ENCODE results near the gene BANK1. TPM values are rescaled to one million over a fixed set of nuclear protein-coding genes. Genes with fewer than 3 reads are reported as not detected.

BANK1 gene
- total RNA-seq, 1 donor from 2014 or later: not detected

DNA sequence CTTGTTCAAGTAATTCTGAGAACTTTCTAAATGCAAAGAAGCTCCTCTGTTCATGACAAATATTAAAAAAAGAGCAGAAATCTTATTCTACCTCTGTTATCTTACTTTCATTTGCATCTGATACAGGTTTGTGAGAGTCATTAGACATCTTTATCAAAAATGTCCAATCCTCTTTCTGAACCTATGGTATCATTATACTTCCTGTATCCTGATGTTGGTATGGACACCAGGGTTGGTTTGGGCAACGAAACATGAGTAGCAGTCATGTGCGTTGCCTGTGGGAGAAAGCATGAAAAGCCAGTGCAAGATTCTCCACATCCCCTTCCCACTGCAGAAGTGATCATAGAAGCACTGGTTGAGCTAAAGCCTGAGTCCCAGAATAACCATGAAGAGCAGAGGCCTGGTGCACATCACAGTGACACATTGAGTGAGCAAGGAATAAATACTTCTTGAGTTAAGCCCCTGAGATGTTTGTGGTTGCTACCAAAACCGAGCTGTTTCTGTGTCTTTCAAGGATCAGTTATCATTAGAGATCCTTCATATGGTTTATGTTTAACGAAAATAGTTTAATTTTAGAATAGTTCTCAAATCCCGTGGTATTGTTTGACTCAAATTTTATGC lies 197.2 kb downstream of the BANK1 start:
- intact Hi-C loops (cut with micrococcal nuclease): no loop called here
- Mint-ChIP-seq H3K27ac (no peak overlapping the region), H3K27me3 (ENCODE audit: insufficient read depth) (peaks cover 4% of the 10 kb centered on the region), H3K36me3 (ENCODE audit: low read depth) (no peaks in the 10 kb centered on the region), H3K4me3 (no peak overlapping the region), H3K4me1 (ENCODE audit: low read depth) (no peaks in the 10 kb centered on the region), H3K9me3 (no peaks in the 10 kb centered on the region)
- DNase-seq (ENCODE audit: low spot score): no peak

DNA sequence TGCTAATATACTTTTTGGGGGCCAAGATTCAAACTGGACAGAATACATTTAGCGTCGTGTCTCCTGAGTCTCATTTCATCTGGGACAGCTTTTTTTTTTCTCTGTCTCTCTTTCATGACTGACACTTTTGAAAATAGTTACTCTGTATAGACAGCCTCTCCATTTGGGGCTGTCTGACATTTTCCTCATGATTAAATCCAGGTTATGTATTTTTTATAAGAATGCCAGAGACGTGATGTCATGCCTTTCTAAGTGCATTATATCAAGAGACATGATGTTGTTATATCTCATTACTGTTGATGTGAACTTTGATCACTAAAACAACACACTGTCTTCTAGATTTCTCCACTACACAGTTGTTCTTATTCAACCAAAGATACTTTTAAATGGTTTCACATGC lies 199.0 kb downstream of the BANK1 start:
- Mint-ChIP-seq H3K9me3 (no peaks in the 10 kb centered on the region), H3K4me3 (no peak overlapping the region), H3K36me3 (ENCODE audit: low read depth) (no peaks in the 10 kb centered on the region), H3K27me3 (ENCODE audit: insufficient read depth) (peaks cover 4% of the 10 kb centered on the region), H3K27ac (no peak overlapping the region), H3K4me1 (ENCODE audit: low read depth) (no peaks in the 10 kb centered on the region)
- DNase-seq (ENCODE audit: low spot score): no peak
- intact Hi-C loops (cut with micrococcal nuclease): no loop called here

DNA sequence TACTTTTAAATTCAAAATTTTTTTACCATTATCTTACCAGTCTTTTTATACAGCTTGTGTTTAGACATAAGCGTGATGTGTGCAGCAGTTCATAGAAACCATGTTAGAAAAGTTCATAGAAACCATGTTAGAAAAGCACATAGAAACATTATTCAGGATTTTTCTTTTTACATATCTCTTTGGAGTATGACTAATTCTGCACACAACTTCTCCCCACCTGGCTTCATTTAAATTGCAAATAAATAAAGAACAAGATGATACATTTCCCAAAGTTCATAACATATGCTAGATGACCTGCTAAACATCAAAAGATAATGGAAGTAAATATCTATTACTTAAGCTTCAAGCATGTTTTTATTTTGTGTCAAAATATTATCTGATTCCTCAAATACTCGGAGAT lies 201.9 kb downstream of the BANK1 start:
- H3K36me3 Mint-ChIP-seq (ENCODE audit: low read depth): no peaks in the 10 kb centered on the region
- H3K27me3 Mint-ChIP-seq (ENCODE audit: insufficient read depth): peaks cover 4% of the 10 kb centered on the region
- DNase-seq (ENCODE audit: low spot score): no peak
- no peaks in the 10 kb centered on the region for H3K9me3 Mint-ChIP-seq
- H3K4me3 Mint-ChIP-seq: no peak overlapping the region
- intact Hi-C loops (cut with micrococcal nuclease): no loop called here
- no peak overlapping the region for H3K27ac Mint-ChIP-seq
- no peaks in the 10 kb centered on the region for H3K4me1 Mint-ChIP-seq (ENCODE audit: low read depth)

DNA sequence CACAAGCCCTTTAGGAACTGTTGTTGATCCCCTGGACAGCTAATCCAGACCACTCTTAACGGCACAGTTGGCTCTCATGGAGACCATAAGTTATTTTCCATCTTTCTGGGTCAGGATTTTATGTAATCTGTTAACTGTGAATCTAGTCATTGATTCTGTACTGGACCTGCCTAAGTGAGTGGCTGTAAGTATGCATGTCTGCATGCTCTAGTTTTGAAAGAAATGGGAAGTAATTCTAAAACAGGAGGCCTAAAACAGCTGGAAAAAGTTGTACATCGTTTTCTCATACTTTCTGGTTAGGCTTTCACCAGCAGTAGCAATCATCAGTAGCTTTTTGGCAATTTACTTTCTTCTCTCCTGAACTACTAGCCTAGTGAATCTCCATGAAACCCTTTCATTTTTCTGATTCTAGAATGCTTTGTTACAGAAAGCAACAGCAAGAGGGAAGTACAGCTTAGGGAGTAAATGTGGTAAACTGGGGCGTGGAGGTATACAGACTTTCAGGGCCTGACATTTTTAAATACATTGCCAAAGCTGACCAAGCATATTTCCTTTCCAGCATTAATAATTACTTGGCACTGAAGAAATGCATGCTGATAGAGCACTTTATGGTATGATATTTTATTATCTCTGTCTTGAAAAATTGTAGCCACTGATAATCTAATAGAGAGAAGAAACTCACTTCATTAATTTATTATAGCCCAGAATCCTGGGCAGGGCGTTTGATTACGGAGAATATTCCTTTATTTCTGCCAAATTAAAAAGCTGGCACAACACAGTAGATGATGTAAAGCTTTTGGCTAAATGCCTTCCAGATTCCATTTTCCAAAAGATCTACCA lies 202.7 kb downstream of the BANK1 start:
- H3K27ac Mint-ChIP-seq: no peak overlapping the region

DNA sequence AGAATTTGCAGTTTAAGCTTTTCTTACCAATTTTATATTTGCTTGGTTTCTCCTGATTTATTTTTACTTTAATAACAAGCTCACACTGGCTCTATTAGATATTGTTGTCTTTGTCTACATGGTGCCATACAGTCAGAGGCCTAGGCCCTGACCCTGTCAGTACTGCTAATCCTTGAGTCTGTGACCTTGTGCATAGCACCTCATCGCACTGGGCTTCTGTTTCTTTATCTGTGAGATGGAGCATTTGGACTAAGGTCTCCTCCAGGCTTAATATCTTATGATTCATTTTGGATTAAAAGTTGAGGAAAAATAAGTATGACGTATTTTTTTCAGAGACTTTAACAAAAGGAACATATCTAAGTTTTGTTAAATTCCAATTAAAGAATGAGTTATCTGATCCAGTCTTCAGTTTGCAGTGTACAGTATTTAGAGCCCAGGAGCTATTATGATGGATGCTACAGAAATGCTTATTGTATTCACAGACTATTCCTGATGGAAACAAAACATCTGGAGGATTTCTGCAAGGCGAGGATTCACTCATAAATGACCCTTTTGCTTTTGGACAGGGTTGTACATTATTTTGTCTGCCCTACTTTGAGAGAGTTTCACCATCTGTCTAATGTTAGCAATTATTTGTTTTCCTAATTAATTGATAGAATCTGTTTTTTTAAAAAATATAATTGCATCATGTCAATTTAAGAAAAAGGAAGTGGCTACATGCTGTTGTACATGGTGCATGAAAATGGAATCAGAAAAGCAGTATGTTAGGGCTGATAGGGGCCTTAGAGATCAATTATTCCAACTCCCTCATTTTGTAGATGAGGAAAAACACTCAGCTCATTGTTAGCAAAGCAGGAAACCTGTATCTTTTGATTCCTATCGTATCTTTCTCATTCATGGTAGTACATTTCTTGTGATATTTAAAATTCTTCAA lies 203.6 kb downstream of the BANK1 start:
- Mint-ChIP-seq H3K9me3 (no peaks in the 10 kb centered on the region), H3K4me3 (no peak overlapping the region), H3K27ac (no peak overlapping the region), H3K27me3 (ENCODE audit: insufficient read depth) (peaks cover 8% of the 10 kb centered on the region), H3K36me3 (ENCODE audit: low read depth) (no peaks in the 10 kb centered on the region), H3K4me1 (ENCODE audit: low read depth) (no peaks in the 10 kb centered on the region)
- intact Hi-C loops (cut with micrococcal nuclease): no loop called here
- no peak for DNase-seq (ENCODE audit: low spot score)

More for the DNA sequence above, 202.7 kb downstream of the BANK1 start:
- intact Hi-C loops (cut with micrococcal nuclease): no loop called here
- Mint-ChIP-seq H3K4me1 (ENCODE audit: low read depth) (no peaks in the 10 kb centered on the region), H3K9me3 (no peaks in the 10 kb centered on the region), H3K4me3 (no peak overlapping the region), H3K36me3 (ENCODE audit: low read depth) (no peaks in the 10 kb centered on the region), H3K27me3 (ENCODE audit: insufficient read depth) (peaks cover 8% of the 10 kb centered on the region)
- no peak for DNase-seq (ENCODE audit: low spot score)

DNA sequence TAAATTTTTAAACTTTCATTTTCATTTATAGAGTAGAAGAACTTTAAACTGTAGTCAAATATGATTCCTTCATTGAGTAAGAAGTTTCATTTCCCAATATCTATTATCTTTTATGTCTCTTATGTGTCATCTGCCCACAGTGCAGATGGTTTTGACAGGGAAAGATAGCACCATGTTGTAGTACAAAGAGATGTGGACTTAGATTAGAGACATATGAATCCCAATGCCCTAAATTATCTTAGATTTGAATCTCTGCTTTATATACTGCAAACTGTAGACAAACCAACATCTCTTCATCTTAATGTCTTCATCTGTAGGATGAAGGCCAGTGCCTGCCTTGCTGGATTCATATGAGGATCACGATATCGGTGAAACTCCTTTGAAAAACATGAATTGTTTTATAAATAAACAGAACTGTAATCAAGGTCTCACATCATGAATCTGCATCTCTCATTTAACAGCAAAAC lies 217.5 kb downstream of the BANK1 start:
- Mint-ChIP-seq H3K36me3 (ENCODE audit: low read depth) (no peaks in the 10 kb centered on the region), H3K9me3 (no peaks in the 10 kb centered on the region), H3K4me1 (ENCODE audit: low read depth) (no peaks in the 10 kb centered on the region), H3K4me3 (no peak overlapping the region), H3K27me3 (ENCODE audit: insufficient read depth) (peaks cover 7% of the 10 kb centered on the region), H3K27ac (no peak overlapping the region)
- no peak for DNase-seq (ENCODE audit: low spot score)
- intact Hi-C loops (cut with micrococcal nuclease): loop anchor here (5.0 to 10.0 kb wide), 2 partner anchors 254 to 833 kb away; no protein-coding TSS in a partner anchor

DNA sequence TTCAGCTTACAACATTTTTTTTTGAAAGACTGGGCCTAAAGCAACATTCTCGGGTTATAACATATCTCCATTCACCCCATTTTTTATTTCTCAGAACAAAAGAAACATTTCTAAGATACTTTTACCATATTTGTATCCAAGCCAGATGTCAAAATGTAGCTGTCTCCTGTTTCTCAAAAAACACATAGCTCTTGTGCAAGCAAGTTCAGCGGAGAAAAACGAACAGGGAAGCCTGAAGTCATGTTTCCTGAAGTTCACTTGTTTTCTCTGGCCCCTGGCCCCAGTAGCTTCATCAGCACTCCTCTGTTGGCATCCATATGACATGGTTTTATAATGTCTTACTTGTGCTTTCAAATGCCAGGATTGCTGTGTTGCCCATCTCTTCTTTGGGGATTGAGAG lies 218.2 kb downstream of the BANK1 start:
- Mint-ChIP-seq H3K4me3 (no peak overlapping the region), H3K27ac (no peak overlapping the region), H3K27me3 (ENCODE audit: insufficient read depth) (peaks cover 9% of the 10 kb centered on the region), H3K36me3 (ENCODE audit: low read depth) (no peaks in the 10 kb centered on the region), H3K9me3 (no peaks in the 10 kb centered on the region), H3K4me1 (ENCODE audit: low read depth) (no peaks in the 10 kb centered on the region)
- intact Hi-C loops (cut with micrococcal nuclease): loop anchor here (5.0 to 10.0 kb wide), 2 partner anchors 254 to 834 kb away; no protein-coding TSS in a partner anchor
- DNase-seq (ENCODE audit: low spot score): no peak

DNA sequence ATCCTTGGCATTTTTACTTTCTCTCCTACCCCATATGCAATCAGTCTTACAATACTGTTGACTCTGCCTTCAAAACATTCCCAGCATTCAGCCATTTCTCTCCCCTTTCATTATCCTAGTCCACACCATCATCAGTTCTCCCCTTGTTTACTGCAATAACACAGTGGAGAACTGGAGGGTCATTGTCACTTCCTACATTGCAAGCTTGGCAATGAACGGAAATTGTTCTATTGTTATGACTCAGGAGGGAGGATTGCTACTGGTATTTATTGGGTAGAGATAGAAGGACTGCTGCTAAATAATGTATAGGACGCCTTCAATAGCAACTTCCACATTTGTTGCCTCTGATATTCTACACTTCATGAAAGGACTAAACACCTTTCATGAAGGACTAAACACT lies 231.8 kb downstream of the BANK1 start:
- no peaks in the 10 kb centered on the region for H3K9me3 Mint-ChIP-seq
- H3K4me1 Mint-ChIP-seq (ENCODE audit: low read depth): no peaks in the 10 kb centered on the region
- H3K36me3 Mint-ChIP-seq (ENCODE audit: low read depth): no peaks in the 10 kb centered on the region
- DNase-seq (ENCODE audit: low spot score): no peak
- H3K4me3 Mint-ChIP-seq: no peak overlapping the region
- no peaks in the 10 kb centered on the region for H3K27me3 Mint-ChIP-seq (ENCODE audit: insufficient read depth)
- intact Hi-C loops (cut with micrococcal nuclease): no loop called here
- no peak overlapping the region for H3K27ac Mint-ChIP-seq

DNA sequence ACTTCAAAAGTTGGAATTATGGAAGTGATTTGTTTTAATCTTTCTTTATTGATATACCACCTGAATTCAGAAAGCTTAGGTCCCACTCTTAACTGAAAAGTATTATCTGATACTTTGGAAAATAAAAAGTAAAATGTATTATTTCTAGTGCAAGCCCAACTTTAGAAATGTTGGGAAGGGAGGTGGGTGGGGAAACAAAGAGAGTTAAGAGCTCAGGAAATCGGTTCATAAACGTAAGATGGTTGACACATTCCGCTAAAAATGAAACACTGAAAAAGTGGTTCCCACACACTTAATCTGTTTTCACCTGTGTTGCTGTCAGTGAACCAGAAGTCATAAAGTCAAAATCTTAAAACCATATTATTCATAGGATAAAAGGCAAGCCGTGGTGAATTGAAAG lies 237.4 kb downstream of the BANK1 start:
- H3K27me3 Mint-ChIP-seq (ENCODE audit: insufficient read depth): no peaks in the 10 kb centered on the region
- H3K36me3 Mint-ChIP-seq (ENCODE audit: low read depth): no peaks in the 10 kb centered on the region
- no peak overlapping the region for H3K4me3 Mint-ChIP-seq
- no peak overlapping the region for H3K27ac Mint-ChIP-seq
- peaks cover 3% of the 10 kb centered on the region for H3K9me3 Mint-ChIP-seq
- intact Hi-C loops (cut with micrococcal nuclease): no loop called here
- H3K4me1 Mint-ChIP-seq (ENCODE audit: low read depth): no peaks in the 10 kb centered on the region
- DNase-seq (ENCODE audit: low spot score): no peak

DNA sequence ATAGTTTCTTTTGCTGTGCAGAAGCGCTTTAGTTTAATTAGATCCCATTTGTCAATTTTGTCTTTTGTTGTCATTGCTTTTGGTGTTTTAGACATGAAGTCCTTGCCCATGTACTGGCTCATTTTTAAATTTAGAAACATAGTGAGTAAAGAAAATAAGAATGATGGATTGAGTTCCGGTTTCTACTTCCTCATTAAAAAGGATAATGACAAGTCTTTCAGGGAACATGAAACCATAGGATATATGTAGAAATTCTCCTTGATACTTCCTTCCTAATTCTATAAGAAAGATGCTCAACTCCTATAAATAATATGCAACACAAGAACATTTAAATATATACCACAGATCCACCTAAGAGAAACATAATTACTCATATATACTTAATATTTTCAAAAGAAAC lies 240.9 kb downstream of the BANK1 start:
- H3K4me1 Mint-ChIP-seq (ENCODE audit: low read depth): no peaks in the 10 kb centered on the region
- no peak overlapping the region for H3K27ac Mint-ChIP-seq
- no peaks in the 10 kb centered on the region for H3K36me3 Mint-ChIP-seq (ENCODE audit: low read depth)
- DNase-seq (ENCODE audit: low spot score): no peak
- H3K27me3 Mint-ChIP-seq (ENCODE audit: insufficient read depth): no peaks in the 10 kb centered on the region
- no peak overlapping the region for H3K4me3 Mint-ChIP-seq
- H3K9me3 Mint-ChIP-seq: peaks cover 3% of the 10 kb centered on the region
- intact Hi-C loops (cut with micrococcal nuclease): no loop called here

DNA sequence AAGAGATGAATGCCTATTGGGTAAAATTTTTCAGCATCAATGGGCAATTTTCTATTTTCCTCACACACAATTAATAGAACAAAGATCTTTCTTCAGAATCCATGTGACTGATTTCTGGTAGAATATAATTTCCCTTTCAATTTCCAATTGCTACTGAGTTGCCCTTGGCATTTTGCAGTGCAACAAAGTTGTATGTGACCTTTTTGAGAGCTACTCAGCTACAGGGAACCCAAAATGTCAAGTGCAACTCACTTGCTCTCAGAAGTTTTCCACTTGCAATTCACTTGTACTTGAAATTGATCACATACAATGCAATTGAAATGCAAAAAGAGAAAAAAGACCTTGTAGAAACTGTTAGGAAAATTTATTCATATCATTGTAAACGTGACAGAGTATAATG lies 245.5 kb downstream of the BANK1 start:
- no peaks in the 10 kb centered on the region for H3K9me3 Mint-ChIP-seq
- H3K4me1 Mint-ChIP-seq (ENCODE audit: low read depth): no peaks in the 10 kb centered on the region
- H3K27me3 Mint-ChIP-seq (ENCODE audit: insufficient read depth): peaks cover 4% of the 10 kb centered on the region
- H3K27ac Mint-ChIP-seq: no peak overlapping the region
- no peaks in the 10 kb centered on the region for H3K36me3 Mint-ChIP-seq (ENCODE audit: low read depth)
- no peak overlapping the region for H3K4me3 Mint-ChIP-seq
- intact Hi-C loops (cut with micrococcal nuclease): no loop called here
- no peak for DNase-seq (ENCODE audit: low spot score)

DNA sequence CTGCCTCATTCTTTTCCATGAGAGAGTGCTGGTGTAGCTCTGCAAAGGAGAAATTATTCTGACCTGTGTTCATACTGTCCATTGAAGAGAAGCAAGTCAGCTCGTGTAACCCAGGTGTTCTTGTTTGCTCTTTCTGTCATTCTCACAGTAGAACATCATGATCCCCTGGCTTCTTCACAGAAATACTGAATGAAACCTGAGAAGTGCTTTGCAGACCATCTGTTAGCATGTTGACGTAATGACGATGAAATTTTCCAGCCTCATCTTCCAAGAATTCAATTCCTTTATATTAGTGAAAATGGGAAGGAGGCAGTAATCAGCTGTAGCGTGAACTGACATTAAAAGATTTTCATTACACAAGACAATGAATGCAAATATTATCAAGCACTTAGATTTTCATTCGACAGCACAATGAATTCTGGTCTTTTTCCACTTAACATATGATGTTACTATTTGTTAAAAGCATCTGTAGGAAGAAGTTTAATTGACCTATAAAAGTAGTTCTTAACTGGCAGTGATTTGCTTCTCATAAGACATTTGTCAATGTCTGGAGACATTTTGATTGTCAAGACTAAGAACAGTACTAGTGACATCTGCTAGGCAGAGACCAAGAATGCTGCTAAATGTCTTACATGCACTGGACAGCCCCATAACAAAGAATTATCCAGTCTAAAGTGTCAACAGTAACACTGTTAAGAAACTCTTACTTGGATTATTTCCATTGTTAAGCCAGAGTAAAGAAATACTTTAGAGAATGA lies 246.3 kb downstream of the BANK1 start:
- no peak overlapping the region for H3K27ac Mint-ChIP-seq

More for the DNA sequence above, 246.3 kb downstream of the BANK1 start:
- H3K4me3 Mint-ChIP-seq: no peak overlapping the region
- no peaks in the 10 kb centered on the region for H3K4me1 Mint-ChIP-seq (ENCODE audit: low read depth)
- no peak for DNase-seq (ENCODE audit: low spot score)
- intact Hi-C loops (cut with micrococcal nuclease): no loop called here
- H3K36me3 Mint-ChIP-seq (ENCODE audit: low read depth): no peaks in the 10 kb centered on the region
- peaks cover 5% of the 10 kb centered on the region for H3K27me3 Mint-ChIP-seq (ENCODE audit: insufficient read depth)
- no peaks in the 10 kb centered on the region for H3K9me3 Mint-ChIP-seq
